NOMO-1 treated with dmso at 0.1 percent for 144 hours (cell line): ENCODE measurements around the gene FUCA2.
A peak's percentile ranks its signal among the peaks of the same experiment; 100 is the strongest.

Experiments used
- DNase-seq: peaks from one replicate; lab custom pipeline; 2025; ENCODE audit not compliant: unreplicated experiment; lab: John Stamatoyannopoulos, UW

FUCA2 gene

GRCh38 chr6:143510991-143511891, at the start of gene FUCA2:
FUCA2 (minus strand) TSS chr6:143511720; CDS start chr6:143511634, 86 bp downstream.
- peak; percentile 53 for DNase-seq

- no peak for DNase-seq
Measured at GRCh38 chr6:143561105-143561704, 49.7 kb upstream of the FUCA2 start.

- DNase-seq: no peak
Measured at GRCh38 chr6:143559051-143559660, 47.6 kb upstream of the FUCA2 start.

- no peak for DNase-seq
Measured at GRCh38 chr6:143556529-143556928, 45.0 kb upstream of the FUCA2 start.

- DNase-seq: no peak
Measured at GRCh38 chr6:143555582-143555981, 44.1 kb upstream of the FUCA2 start.

- DNase-seq: no peak
Measured at GRCh38 chr6:143555071-143555492, 43.6 kb upstream of the FUCA2 start.

- DNase-seq: no peak
Measured at GRCh38 chr6:143553337-143553736, 41.8 kb upstream of the FUCA2 start.

GRCh38 chr6:143549949-143550268, 38.4 kb upstream of the FUCA2 start:
- no peak for DNase-seq

- no peak for DNase-seq
Measured at GRCh38 chr6:143549221-143549948, 37.9 kb upstream of the FUCA2 start.

GRCh38 chr6:143546599-143546998, 35.1 kb upstream of the FUCA2 start:
- DNase-seq: no peak

GRCh38 chr6:143545976-143546547, 34.5 kb upstream of the FUCA2 start:
- no peak for DNase-seq

- no peak for DNase-seq
Measured at GRCh38 chr6:143545165-143545564, 33.6 kb upstream of the FUCA2 start.

- no peak for DNase-seq
Measured at GRCh38 chr6:143544011-143544696, 32.6 kb upstream of the FUCA2 start.

GRCh38 chr6:143543435-143543834, 31.9 kb upstream of the FUCA2 start:
- peak; percentile 39 for DNase-seq

GRCh38 chr6:143542888-143543287, 31.4 kb upstream of the FUCA2 start:
- DNase-seq: no peak

GRCh38 chr6:143540192-143540591, 28.7 kb upstream of the FUCA2 start:
- no peak for DNase-seq

- no peak for DNase-seq
Measured at GRCh38 chr6:143539734-143540133, 28.2 kb upstream of the FUCA2 start.

- DNase-seq: no peak
Measured at GRCh38 chr6:143539106-143539505, 27.6 kb upstream of the FUCA2 start.

- no peak for DNase-seq
Measured at GRCh38 chr6:143538374-143538773, 26.9 kb upstream of the FUCA2 start.

- peak; percentile 77 for DNase-seq
Measured at GRCh38 chr6:143536866-143537691, 25.6 kb upstream of the FUCA2 start.
